OCI-LY1 (cell line): ENCODE data around the gene RTTN.

Experiments used
- H2AFZ ChIP-seq: fragments of 200-600 bp; sonication (generic), shearing (Covaris generic); 2 replicates; pipeline ENCODE4 v1.6.0; 2014; ENCODE audit warnings: antibody characterized with exemption, mild to moderate bottlenecking, low read length
- H3F3A ChIP-seq: fragments of 200-600 bp; sonication (generic), shearing (Covaris generic); 2 replicates; pipeline ENCODE4 v1.6.0; 2014; ENCODE audit warnings: mild to moderate bottlenecking, antibody characterized with exemption, low read length, moderate library complexity; ENCODE audit not compliant: insufficient read depth
- H3K27ac ChIP-seq: fragments of 200-600 bp; sonication (generic); 2 replicates; pipeline ENCODE4 v1.5.1; 2014; ENCODE audit warnings: low read length, mixed run types, mild to moderate bottlenecking, low read depth; ENCODE audit not compliant: poor library complexity, severe bottlenecking
- H3K27me3 ChIP-seq: fragments of 200-600 bp; sonication (generic); 2 replicates; pipeline ENCODE4 v1.6.0; 2014; ENCODE audit warnings: antibody characterized with exemption, mild to moderate bottlenecking, low read length, moderate library complexity; ENCODE audit not compliant: insufficient read depth
- H3K36me3 ChIP-seq: fragments of 200-600 bp; sonication (generic); 2 replicates; pipeline ENCODE4 v1.6.1; 2014; ENCODE audit warnings: mild to moderate bottlenecking, antibody characterized with exemption, low read length, moderate library complexity, mixed read lengths; ENCODE audit not compliant: insufficient read depth
- H3K4me1 ChIP-seq: fragments of 200-600 bp; sonication (generic); 2 replicates; pipeline ENCODE4 v1.5.1; 2014; ENCODE audit warnings: mild to moderate bottlenecking, low read length, moderate library complexity; ENCODE audit not compliant: insufficient read depth, severe bottlenecking
- H3K4me2 ChIP-seq: fragments of 200-600 bp; sonication (generic), shearing (Covaris generic); 2 replicates; pipeline ENCODE4 v1.6.1; 2014; ENCODE audit warnings: low read length
- H3K4me3 ChIP-seq: fragments of 200-600 bp; sonication (generic); 2 replicates; pipeline ENCODE4 v1.5.1; 2014; ENCODE audit warnings: low read length, low read depth, mild to moderate bottlenecking, mixed read lengths; ENCODE audit not compliant: poor library complexity, severe bottlenecking
- H3K79me2 ChIP-seq: fragments of 200-600 bp; shearing (Covaris generic); 2 replicates; pipeline ENCODE4 v1.6.1; 2016; ENCODE audit warnings: mixed run types, low read length, mixed read lengths; ENCODE audit not compliant: insufficient read depth
- H3K9ac ChIP-seq: fragments of 200-600 bp; sonication (generic), shearing (Covaris generic); 2 replicates; pipeline ENCODE4 v1.6.1; 2014; ENCODE audit warnings: mild to moderate bottlenecking, low read length, mixed read lengths
- H3K9me2 ChIP-seq: fragments of 200-600 bp; sonication (generic), shearing (Covaris generic); 2 replicates; pipeline ENCODE4 v1.6.1; 2014; ENCODE audit warnings: low read depth, mild to moderate bottlenecking, low read length, mixed read lengths
- H3K9me3 ChIP-seq: fragments of 200-600 bp; shearing (Covaris generic); 2 replicates; pipeline ENCODE4 v1.6.1; 2014; ENCODE audit warnings: low read length, mixed read lengths
- H4K20me1 ChIP-seq: fragments of 200-600 bp; sonication (generic), shearing (Covaris generic); 2 replicates; pipeline ENCODE4 v1.6.0; 2016; ENCODE audit warnings: mild to moderate bottlenecking, low read length; ENCODE audit not compliant: insufficient read depth
- EZH2 ChIP-seq: fragments of 200-600 bp; sonication (generic), shearing (Covaris generic); IDR thresholded peaks from 2 replicates; pipeline ENCODE4 v1.8.0; 2017; ENCODE audit warnings: borderline replicate concordance, mixed run types, mild to moderate bottlenecking, antibody characterized with exemption, low read length, moderate library complexity, mixed read lengths
- TF ChIP-seq, protein P1 (sequence below): fragments of 200-600 bp; sonication (generic), shearing (Covaris generic); IDR thresholded peaks from 2 replicates; pipeline ENCODE4 v1.5.1; 2017; ENCODE audit warnings: mild to moderate bottlenecking, antibody characterized with exemption, low read length, moderate library complexity, mixed read lengths

The RTTN gene

DNA sequence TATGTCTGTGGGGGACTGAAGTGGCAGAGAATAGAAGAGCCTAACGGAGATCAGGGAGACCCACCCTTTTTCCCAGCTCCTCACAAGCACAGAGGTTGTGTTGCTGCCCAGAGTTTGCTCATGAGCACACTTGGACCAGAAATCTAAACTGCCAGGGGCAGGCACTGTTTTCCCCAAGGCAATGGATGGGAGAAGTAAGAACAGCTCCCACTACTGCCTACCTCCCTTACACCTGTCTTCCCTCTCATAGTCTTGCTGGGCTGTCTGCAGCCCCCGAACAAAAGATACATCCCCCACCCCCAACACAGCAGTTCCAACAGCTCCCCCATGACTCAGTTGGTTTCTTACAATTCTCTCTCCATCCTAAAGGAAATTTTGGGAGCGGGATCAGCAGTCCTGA, 209.7 kb downstream of the RTTN start:
- Histone ChIP-seq H3K4me1 (no peaks in the 10 kb centered on the region), H3K9ac (no peak overlapping the region), H3K79me2 (no peaks in the 10 kb centered on the region), H2AFZ (no peak overlapping the region), H3K4me2 (no peak overlapping the region), H3K27me3 (no peaks in the 10 kb centered on the region), H3K4me3 (no peak overlapping the region), H4K20me1 (no peaks in the 10 kb centered on the region), H3K36me3 (no peaks in the 10 kb centered on the region), H3K9me2 (no peaks in the 10 kb centered on the region), H3K27ac (no peak overlapping the region), H3F3A (no peaks in the 10 kb centered on the region), H3K9me3 (no peaks in the 10 kb centered on the region)
- TF ChIP-seq EZH2: no peak
- TF ChIP-seq, protein P1, sequence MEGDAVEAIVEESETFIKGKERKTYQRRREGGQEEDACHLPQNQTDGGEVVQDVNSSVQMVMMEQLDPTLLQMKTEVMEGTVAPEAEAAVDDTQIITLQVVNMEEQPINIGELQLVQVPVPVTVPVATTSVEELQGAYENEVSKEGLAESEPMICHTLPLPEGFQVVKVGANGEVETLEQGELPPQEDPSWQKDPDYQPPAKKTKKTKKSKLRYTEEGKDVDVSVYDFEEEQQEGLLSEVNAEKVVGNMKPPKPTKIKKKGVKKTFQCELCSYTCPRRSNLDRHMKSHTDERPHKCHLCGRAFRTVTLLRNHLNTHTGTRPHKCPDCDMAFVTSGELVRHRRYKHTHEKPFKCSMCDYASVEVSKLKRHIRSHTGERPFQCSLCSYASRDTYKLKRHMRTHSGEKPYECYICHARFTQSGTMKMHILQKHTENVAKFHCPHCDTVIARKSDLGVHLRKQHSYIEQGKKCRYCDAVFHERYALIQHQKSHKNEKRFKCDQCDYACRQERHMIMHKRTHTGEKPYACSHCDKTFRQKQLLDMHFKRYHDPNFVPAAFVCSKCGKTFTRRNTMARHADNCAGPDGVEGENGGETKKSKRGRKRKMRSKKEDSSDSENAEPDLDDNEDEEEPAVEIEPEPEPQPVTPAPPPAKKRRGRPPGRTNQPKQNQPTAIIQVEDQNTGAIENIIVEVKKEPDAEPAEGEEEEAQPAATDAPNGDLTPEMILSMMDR: no peak

DNA sequence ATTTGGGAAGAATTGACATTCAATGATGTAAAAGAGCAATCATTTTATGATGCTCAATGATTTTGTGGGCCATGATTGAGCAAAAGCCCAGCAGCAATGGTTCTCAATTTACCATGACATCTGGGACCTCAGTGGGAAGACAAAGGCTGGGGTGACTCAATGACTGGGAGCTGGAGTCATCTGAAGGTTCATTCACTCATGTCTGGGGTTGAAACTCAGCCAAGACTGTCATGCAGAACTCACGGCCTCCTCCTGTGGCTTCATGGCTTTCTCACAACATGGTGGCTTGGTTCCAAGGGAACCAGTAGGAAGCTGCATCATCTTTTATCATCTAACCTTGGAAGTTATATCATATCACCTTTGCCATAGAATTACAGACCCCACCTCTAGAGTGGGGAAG, 212.7 kb downstream of the RTTN start:
- H3K4me2 ChIP-seq: no peak overlapping the region
- no peaks in the 10 kb centered on the region for H3K9me2 ChIP-seq
- TF ChIP-seq EZH2: no peak
- TF ChIP-seq, protein P1: no peak
- H2AFZ ChIP-seq: no peak overlapping the region
- H3K4me1 ChIP-seq: no peaks in the 10 kb centered on the region
- no peaks in the 10 kb centered on the region for H3K27me3 ChIP-seq
- H3K79me2 ChIP-seq: no peaks in the 10 kb centered on the region
- no peak overlapping the region for H3K9ac ChIP-seq
- no peaks in the 10 kb centered on the region for H3K36me3 ChIP-seq
- no peaks in the 10 kb centered on the region for H3F3A ChIP-seq
- H3K27ac ChIP-seq: no peak overlapping the region
- no peaks in the 10 kb centered on the region for H4K20me1 ChIP-seq
- H3K9me3 ChIP-seq: 0 out of 2 replicates have a peak, but pooled peaks cover 6% of the 10 kb centered on the region
- H3K4me3 ChIP-seq: no peak overlapping the region

DNA sequence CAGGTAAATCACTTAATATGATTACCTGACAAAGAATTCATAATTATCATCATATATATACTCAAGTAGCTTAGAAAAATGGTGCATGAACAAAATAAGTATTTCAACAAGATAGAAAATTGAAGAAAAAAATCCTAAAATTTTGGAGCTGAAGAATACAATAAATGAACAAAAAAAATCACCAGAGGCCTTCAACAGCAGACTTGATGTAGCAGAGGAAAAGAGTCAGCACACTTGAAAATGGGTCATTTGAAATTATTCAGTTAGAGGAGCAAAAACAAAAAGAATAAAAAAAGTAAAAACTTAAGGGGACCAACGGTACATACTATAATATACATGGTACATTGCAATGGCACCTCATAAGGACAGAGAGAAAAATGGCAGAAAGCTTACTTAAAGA, 217.6 kb downstream of the RTTN start:
- H3K79me2 ChIP-seq: no peaks in the 10 kb centered on the region
- no peak overlapping the region for H3K27ac ChIP-seq
- peaks cover 6% of the 10 kb centered on the region for H3K36me3 ChIP-seq
- no peak overlapping the region for H3K4me3 ChIP-seq
- TF ChIP-seq, protein P1: no peak
- TF ChIP-seq EZH2: no peak
- no peaks in the 10 kb centered on the region for H3K27me3 ChIP-seq
- no peaks in the 10 kb centered on the region for H4K20me1 ChIP-seq
- no peaks in the 10 kb centered on the region for H3K9me2 ChIP-seq
- H3K4me1 ChIP-seq: no peaks in the 10 kb centered on the region
- H3K4me2 ChIP-seq: no peak overlapping the region
- no peak overlapping the region for H3K9ac ChIP-seq
- peaks cover 11% of the 10 kb centered on the region; the same call in 1 of the 2 replicates for H3K9me3 ChIP-seq
- H3F3A ChIP-seq: no peaks in the 10 kb centered on the region
- H2AFZ ChIP-seq: no peak overlapping the region
